Measurements from ENCODE around the gene EPM2AIP1. TPM values are rescaled to one million over a fixed set of nuclear protein-coding genes. Genes with fewer than 3 reads are reported as not detected.

EPM2AIP1 gene
- total and polyA plus RNA-seq, 9 of the 15 experiments (the other 6 are each of a cell fraction or from before 2014, with no cell fraction given) = 6.7 to 44.8 (median 25.2) TPM

GRCh38 chr3:37028329-37028728, 35.4 kb upstream of the EPM2AIP1 start (continued):
- TF ChIP-seq ZNF785 (CRISPR knock-in tag; IDR thresholded peaks at IDR 0.05) (no peak), ZNF3 (CRISPR knock-in tag; IDR thresholded peaks at IDR 0.05) (no peak), STAT5A (IDR thresholded peaks at IDR 0.05; ENCODE audit: borderline replicate concordance, low read length) (peak; percentile 20; the same call in 1 of the 2 replicates), CBFA2T2 (conservative IDR thresholded peaks at IDR 0.05) (peak; percentile 78), SMAD1 (IDR thresholded peaks at IDR 0.05; ENCODE audit: low read depth, low read length, partially characterized antibody) (peak; percentile 42), RAD21 (CRISPR knock-in tag; conservative IDR thresholded peaks at IDR 0.05 in 1 of 2, IDR thresholded peaks at IDR 0.05 in 1 of 2) (peak in 1 of 2 experiments; percentile 18; a peak in 1 of 4 replicates), TAL1 (IDR thresholded peaks at IDR 0.05) (peak; percentile 76), BRF1 (IDR thresholded peaks at IDR 0.05; ENCODE audit: borderline replicate concordance, extremely low read depth, insufficient read length) (no peak), FOXM1 (IDR thresholded peaks at IDR 0.05; ENCODE audit: low read depth) (0 out of 2 replicates have a peak, but pooled peaks have one; percentile 11), FOXM1 (CRISPR knock-in tag; IDR thresholded peaks at IDR 0.05; ENCODE audit: low read depth) (no peak), IRF2 (CRISPR knock-in tag; IDR thresholded peaks at IDR 0.05) (no peak), NBN (IDR thresholded peaks at IDR 0.05; ENCODE audit: low read depth) (no peak), RBM34 (IDR thresholded peaks at IDR 0.05; ENCODE audit: borderline replicate concordance, insufficient read depth, low read length) (no peak), ZNF316 (IDR thresholded peaks at IDR 0.05) (peak; percentile 87), ZNF121 (CRISPR knock-in tag; conservative IDR thresholded peaks at IDR 0.05) (peak; percentile 75), MITF (IDR thresholded peaks at IDR 0.05) (no peak), EP300 (IDR thresholded peaks at IDR 0.05; ENCODE audit: low read length) (peak; percentile 27; the same call in 1 of the 2 replicates), PYGO2 (tag; IDR thresholded peaks at IDR 0.05) (no peak), OTX1 (CRISPR knock-in tag; IDR thresholded peaks at IDR 0.05) (no peak), MYC (IDR thresholded peaks at IDR 0.05; ENCODE audit: low read depth, low read length) (no peak), MYC (CRISPR knock-in tag; IDR thresholded peaks at IDR 0.05; ENCODE audit: borderline replicate concordance, low read depth) (no peak), CBFA2T3 (IDR thresholded peaks at IDR 0.05) (peak; percentile 87), KDM5B (IDR thresholded peaks at IDR 0.05; ENCODE audit: insufficient replicate concordance, low read depth, low read length) (no peak), GATA2 (CRISPR knock-in tag; IDR thresholded peaks at IDR 0.05) (peak; percentile 60; the same call in 1 of the 2 replicates)
